Measurements from ENCODE around the gene USP32. TPM values are rescaled to one million over a fixed set of nuclear protein-coding genes. Genes with fewer than 3 reads are reported as not detected.

USP32 gene
- total and polyA plus RNA-seq, 12 donors: 22.0 to 99.3 (median 54.4) TPM

DNA sequence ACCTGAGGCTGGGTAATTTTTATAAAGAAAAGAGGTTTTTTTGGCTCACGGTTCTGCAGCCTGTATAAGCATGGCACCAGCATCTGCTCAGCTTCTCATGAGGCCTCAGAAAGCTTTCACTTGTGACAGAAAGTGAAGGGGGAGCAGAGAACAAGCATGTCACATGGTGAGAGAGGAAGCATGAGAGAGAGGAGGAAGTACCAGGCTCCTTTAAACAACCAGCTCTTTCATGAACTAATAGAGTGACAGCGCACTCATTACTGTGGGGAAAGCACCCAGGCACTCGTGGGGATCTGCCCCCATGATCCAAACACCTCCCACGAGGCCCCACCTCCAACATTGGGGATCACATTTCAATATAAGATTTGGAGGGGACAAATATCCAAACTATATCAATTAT lies 86.8 kb downstream of the USP32 start:
- Histone ChIP-seq H3K27ac (no peak overlapping the region), H3K27me3 (no peaks in the 10 kb centered on the region), H3K4me3 (no peak overlapping the region), H3K36me3 (replicated peaks in 1 of 2) (no peaks in the 10 kb centered on the region), H3K4me1 (replicated peaks in 1 of 2) (peaks cover 0 to 7% of the 10 kb centered on the region in 2 donors), H3K9me3 (replicated peaks in 1 of 3) (no peaks in the 10 kb centered on the region)
- peak in 1 of 7 donors; percentile 13 for DNase-seq
- WGBS, 4 donors: 59 to 66% (median 61%) methylated on average over 4 of the region's 4 CpGs
- intact Hi-C loops (cut with DNase I): no loop called here
- TF ChIP-seq, protein P1, sequence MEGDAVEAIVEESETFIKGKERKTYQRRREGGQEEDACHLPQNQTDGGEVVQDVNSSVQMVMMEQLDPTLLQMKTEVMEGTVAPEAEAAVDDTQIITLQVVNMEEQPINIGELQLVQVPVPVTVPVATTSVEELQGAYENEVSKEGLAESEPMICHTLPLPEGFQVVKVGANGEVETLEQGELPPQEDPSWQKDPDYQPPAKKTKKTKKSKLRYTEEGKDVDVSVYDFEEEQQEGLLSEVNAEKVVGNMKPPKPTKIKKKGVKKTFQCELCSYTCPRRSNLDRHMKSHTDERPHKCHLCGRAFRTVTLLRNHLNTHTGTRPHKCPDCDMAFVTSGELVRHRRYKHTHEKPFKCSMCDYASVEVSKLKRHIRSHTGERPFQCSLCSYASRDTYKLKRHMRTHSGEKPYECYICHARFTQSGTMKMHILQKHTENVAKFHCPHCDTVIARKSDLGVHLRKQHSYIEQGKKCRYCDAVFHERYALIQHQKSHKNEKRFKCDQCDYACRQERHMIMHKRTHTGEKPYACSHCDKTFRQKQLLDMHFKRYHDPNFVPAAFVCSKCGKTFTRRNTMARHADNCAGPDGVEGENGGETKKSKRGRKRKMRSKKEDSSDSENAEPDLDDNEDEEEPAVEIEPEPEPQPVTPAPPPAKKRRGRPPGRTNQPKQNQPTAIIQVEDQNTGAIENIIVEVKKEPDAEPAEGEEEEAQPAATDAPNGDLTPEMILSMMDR (IDR thresholded peaks at IDR 0.05): no peak
- no peak for TF ChIP-seq POLR2A (IDR thresholded peaks at IDR 0.05)

DNA sequence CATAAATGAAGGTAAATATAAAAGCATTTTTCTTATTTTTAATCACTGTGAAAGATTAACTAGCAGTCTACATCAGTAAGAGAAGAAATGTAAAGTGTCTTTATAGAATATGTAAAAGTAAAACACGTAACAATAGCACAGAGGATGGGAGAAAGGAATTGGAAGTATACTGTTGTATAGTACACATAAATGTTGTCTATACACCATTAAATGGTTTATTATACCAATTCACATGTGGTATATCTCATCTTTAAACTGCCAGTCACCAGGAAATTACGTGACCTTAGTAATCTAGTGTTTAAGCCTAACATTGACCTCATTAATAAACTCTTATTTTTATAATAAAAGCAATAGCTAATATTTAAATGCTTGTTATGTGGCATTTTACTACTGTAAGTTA lies 87.4 kb downstream of the USP32 start:
- Histone ChIP-seq H3K36me3 (replicated peaks in 1 of 2) (no peaks in the 10 kb centered on the region), H3K9me3 (replicated peaks in 1 of 3) (no peaks in the 10 kb centered on the region), H3K27ac (no peak overlapping the region), H3K27me3 (no peaks in the 10 kb centered on the region), H3K4me1 (replicated peaks in 1 of 2) (peaks cover 0 to 7% of the 10 kb centered on the region in 2 donors), H3K4me3 (no peak overlapping the region)
- WGBS, 4 donors: 94 to 99% (median 97%) methylated on average over 2 of the region's 2 CpGs
- TF ChIP-seq, protein P1 (IDR thresholded peaks at IDR 0.05): no peak
- no peak for TF ChIP-seq POLR2A (IDR thresholded peaks at IDR 0.05)
- DNase-seq: no peak
- intact Hi-C loops (cut with DNase I): no loop called here

DNA sequence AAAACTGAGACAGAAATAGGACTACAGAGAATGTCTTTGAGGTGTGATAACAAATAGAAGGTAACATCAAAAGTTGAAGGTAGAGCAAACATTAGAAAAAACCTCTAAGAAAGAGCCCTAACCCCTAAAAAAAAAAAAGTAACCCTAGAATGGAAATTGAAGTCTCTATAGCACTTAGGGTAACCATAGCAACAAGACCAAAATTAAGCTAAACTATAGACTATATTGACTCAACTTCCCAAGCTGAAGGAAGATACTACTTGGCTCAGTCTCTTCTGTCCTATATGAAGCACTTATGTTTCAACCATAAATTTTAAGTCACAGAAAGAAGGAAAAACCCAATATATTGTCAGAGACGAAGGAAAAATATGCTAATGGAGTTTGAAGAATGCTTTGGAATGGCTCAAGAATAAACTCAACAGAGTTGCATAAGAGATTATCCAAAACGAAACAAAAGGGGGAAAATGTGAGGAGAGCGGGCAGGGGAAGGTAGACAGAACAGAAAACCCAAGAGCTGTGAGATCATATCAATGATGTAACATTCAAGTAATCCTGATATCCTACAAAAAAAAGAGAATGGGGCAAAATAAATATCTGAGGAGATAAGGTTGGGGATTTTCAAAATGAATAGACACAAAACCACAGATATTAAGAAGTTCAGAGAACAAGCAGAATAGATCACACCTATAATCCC lies 88.4 kb downstream of the USP32 start:
- peaks cover 0 to 7% of the 10 kb centered on the region in 2 donors for H3K4me1 ChIP-seq (replicated peaks in 1 of 2)
- H3K9me3 ChIP-seq (replicated peaks in 1 of 3): no peaks in the 10 kb centered on the region
- H3K27ac ChIP-seq: no peak overlapping the region
- no peaks in the 10 kb centered on the region for H3K36me3 ChIP-seq (replicated peaks in 1 of 2)
- TF ChIP-seq POLR2A (IDR thresholded peaks at IDR 0.05): no peak
- TF ChIP-seq, protein P1 (IDR thresholded peaks at IDR 0.05): no peak
- no peak for DNase-seq
- intact Hi-C loops (cut with DNase I): no loop called here
- WGBS, 4 donors: 88 to 95% (median 92%) methylated on average over 3 of the region's 3 CpGs
- H3K27me3 ChIP-seq: no peaks in the 10 kb centered on the region
- H3K4me3 ChIP-seq: no peak overlapping the region

DNA sequence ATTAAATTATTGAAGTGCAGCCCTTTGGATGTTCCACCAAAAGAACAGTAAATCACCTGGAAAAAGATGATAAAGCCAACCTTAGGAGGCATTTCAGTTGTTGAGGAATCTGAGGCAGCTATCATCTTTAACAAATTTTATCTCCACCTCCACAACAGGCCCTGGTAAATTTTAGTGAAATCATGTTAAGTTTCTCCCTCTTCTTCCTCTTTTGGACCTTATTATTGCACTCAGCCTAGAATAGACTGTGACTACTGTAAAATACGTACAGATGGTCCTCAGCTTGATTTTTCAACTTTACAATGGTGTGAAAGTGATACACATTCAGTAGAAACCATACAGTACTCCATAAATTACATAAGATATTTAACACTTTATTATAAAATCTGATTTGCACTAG lies 90.3 kb downstream of the USP32 start:
- H3K4me1 ChIP-seq (replicated peaks in 1 of 2): peaks cover 6 to 7% of the 10 kb centered on the region in 2 donors
- DNase-seq: no peak
- H3K9me3 ChIP-seq (replicated peaks in 1 of 3): no peaks in the 10 kb centered on the region
- TF ChIP-seq, protein P1 (IDR thresholded peaks at IDR 0.05): no peak
- TF ChIP-seq POLR2A (IDR thresholded peaks at IDR 0.05): no peak
- H3K27ac ChIP-seq: no peak overlapping the region
- H3K36me3 ChIP-seq (replicated peaks in 1 of 2): no peaks in the 10 kb centered on the region
- H3K27me3 ChIP-seq: no peaks in the 10 kb centered on the region
- no peak overlapping the region for H3K4me3 ChIP-seq
- intact Hi-C loops (cut with DNase I): no loop called here
- 75 to 89% (median 82%) methylated on average over 1 of the region's 1 CpG for WGBS, 4 donors
